ENCODE measurements around the gene ADAMTS17. TPM values are rescaled to one million over a fixed set of nuclear protein-coding genes. Genes with fewer than 3 reads are reported as not detected.

ADAMTS17 gene
- total RNA-seq, 1 donor from 2014 or later: under 0.01 TPM

DNA sequence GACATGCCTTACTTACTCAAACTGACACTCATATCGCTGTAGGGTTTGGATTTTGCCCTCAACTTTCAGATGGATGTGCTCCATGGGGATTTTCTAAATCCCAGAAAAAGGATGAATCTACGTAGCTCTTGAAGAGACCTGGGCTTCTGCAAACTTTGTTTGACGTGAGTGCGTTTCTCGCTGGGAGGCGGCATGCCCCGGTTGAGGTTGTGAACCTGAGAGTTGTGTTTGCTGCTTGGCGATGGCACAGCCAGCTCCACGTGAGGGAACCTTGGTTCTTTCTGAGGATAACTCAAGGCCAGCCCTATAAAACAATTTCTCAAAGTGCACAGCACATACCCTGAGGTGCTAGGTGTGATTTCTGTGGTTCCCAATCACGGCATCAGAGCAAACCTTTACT is 209.5 kb downstream of the ADAMTS17 start:
- no peak for DNase-seq (ENCODE audit: low read depth in 2 of 2)

DNA sequence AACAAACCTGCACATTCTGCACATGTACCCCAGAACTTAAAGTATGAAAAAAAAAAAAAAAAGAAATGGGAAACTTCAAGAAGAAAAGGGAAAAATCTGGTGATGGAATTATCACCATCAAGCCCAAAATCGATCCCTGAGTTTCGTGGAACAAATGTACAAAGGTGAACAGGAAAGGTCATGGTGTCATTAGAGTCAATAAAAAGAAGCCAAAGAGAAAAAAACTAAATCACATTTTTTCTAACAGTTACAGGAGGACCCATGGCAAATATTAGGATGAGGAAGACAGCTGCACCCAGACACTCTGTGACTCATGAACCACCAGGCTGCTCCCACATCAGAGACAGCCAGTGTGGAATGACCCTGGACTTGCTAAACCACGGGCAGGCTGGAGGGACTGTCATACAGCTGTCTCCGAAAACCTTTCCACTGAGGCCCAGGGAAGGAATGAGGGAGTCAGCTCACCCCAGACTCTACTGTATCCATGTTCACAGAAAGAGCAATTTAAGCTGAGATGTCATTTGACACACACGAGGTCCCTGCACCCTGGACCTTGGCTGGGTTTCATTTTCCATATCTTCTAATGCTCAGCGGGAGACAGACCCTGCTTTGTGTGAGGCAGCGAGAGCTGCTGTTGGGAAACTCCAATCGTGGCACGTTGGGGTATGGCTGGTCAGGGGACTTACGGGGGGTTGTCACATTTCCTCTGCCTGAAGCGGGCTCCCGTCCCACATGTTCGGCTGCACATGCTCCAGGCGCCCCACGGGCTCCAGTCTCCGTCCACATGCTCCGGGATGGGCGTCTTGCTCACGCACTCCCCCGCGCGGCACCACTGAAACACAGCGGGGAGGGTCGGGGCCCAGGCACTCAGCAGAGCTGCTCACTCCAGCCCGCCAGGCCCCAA is 210.2 kb downstream of the ADAMTS17 start:
- DNase-seq (ENCODE audit: low read depth in 2 of 2): peak in 1 of 2 donors; percentile 28

GRCh38 chr15:100129677-100130076 is 212.1 kb downstream of the ADAMTS17 start:
- no peak for DNase-seq (ENCODE audit: low read depth in 2 of 2)

DNA sequence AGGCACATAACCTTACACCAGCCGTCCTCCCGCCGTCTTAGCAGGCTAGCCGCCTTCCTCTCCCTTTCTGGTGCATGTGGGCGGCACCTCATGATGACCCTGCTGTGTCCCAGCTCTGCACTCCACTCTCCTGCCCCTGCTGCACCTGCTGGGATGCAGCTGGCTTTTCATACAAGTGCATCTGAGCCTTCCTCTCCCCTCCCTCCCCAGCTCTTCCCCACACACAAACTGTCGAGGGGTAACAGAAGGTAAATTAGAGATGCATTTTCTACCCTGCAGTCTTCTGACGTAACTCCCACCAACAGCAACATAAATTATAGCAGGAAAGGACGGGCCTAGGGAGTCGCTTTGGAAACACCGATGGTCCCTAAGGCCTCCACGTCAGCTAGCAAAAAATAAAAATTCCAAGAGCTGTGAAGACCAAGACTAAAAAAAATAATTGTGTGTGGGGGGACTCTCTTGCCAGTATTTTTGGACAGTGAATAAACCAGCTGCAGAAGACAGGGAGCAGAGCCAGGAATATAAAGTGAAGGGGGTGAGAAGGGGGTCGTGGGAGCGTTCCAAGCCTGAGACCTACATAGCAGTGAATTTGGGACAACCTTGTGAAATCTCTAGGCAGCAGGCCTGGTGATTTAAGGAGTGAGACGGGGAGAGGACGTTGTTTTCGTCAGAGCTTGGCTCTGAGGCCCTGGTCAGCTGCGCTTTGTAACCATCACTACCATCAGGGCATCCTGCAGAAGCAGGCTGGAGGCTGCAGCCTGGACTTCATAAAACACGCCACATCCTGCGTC is 216.2 kb downstream of the ADAMTS17 start:
- no peak for DNase-seq (ENCODE audit: low read depth in 2 of 2)

GRCh38 chr15:100124936-100125335 is 216.8 kb downstream of the ADAMTS17 start:
- DNase-seq (ENCODE audit: low read depth in 2 of 2): no peak

- DNase-seq (ENCODE audit: low read depth in 2 of 2): no peak
Measured at GRCh38 chr15:100124361-100124760, 217.4 kb downstream of the ADAMTS17 start.

- DNase-seq (ENCODE audit: low read depth in 2 of 2): no peak
Measured at GRCh38 chr15:100123611-100124010, 218.2 kb downstream of the ADAMTS17 start.

DNA sequence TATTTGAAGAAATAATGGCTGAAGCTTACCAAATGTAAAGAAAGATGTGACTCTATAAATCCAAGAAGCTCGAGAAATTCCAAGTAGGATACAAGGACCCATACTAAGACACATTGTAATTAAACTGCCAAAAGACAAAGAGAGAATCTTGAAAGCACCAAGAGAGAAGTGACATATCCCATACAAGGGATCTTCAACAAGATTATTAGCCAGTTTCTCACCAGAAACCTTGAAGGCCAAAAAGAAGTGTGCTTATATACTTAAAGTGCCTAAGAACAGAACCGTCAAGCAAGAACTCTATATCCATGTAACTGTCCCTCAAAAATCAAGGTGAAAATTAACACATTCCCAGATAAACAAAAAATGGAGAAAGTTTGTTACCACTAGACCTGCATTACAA is 220.5 kb downstream of the ADAMTS17 start:
- no peak for DNase-seq (ENCODE audit: low read depth in 2 of 2)

- no peak for DNase-seq (ENCODE audit: low read depth in 2 of 2)
Measured at GRCh38 chr15:100120111-100120510, 221.7 kb downstream of the ADAMTS17 start.

DNA sequence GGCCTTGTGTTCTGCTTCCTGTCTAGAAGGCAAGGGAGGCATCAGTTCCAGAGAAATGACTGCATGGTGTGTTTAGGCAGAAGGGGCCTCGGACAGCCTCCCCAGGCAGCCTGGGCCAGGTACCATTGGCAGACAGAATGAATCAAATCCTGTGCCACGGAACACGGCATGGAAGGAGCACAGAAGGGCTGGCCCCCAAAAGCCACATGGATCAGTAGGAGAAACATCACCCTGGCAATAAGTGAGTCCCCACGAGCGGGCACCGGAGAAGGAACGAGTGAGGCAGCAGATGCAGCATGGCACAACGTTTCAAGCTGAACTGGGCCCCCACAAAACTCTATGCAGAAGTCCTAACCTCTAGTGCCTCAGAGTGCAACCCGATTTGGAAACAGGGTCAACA is 223.2 kb downstream of the ADAMTS17 start:
- DNase-seq (ENCODE audit: low read depth in 2 of 2): no peak

DNA sequence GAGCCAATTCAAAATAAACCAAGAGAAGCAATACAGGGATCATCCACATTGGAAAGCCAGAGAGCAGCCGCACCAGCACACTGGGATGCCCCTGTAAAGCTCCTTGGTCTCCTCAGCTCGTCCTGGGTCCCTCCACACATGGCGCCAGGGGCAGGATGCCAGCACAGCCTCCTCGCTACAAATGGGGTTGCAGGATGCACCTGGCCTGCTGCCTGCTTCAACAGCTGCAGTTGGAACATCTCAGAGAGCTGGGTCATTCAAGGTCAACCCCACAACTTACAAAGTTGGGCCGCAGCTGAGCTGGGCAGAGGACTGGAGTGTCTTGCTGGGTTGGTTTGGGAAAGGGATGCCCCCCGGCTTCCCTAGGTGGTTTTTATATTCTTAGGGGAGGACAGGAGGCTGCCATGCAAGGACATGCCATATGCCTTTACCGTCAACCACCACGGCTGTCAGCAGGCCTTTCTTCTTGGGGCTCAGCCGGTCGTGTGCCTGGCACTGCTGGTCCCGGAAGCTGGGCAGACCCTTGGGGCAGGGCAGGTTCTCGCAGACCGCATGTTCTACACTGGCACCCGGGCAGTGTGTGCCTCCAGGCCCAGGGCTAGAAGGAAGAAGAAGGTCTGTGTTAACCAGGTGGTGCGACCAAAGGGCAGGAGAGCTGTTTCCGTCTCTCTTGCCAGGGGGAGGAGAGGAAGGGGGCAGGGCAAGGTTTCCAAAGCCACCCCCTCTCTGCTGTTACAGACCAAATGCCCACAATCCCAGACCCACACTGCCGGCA is 225.2 kb downstream of the ADAMTS17 start:
- no peak for DNase-seq (ENCODE audit: low read depth in 2 of 2)

GRCh38 chr15:100115711-100116090 is 226.1 kb downstream of the ADAMTS17 start:
- DNase-seq (ENCODE audit: low read depth in 2 of 2): no peak

- DNase-seq (ENCODE audit: low read depth in 2 of 2): no peak
Measured at GRCh38 chr15:100115066-100115710, 226.6 kb downstream of the ADAMTS17 start.

DNA sequence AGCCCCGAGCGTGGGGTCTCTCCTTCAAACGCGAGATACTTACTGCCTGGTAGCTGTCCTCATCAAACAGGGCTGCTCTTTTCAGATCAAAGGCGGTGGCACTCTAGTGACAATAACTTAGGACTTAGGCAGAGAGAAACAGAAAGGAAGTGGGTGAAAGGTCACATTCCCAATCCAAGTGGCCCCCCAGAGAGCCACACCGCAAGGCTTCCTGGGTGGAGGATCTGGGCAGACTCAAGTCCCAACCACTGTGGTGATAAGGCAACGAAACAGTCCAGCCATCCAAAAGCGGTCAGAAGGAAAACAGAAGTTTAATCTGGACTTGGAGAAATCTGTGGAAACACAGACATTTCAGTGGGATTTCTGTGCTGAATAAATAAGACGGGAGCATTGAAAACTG is 227.2 kb downstream of the ADAMTS17 start:
- no peak for DNase-seq (ENCODE audit: low read depth in 2 of 2)

DNA sequence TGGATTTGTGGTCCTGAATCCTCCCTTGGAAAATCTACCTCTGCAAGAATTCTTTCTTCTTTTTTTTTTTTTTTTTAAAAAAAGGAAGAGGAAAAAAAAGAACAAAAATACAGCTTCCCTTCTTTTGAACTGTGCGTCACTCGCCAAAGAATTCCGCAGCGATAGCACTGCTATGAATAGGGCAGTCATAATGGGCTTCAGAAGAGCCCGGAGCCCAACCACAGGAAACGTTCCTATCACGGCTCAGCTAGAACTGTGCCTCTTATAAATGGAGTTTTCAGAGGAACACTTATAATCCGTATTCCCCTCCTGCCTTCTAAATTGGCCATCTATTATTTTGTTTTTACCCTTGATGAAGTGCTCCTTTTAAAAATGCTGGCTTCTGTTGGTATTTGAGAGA is 227.7 kb downstream of the ADAMTS17 start:
- peak; percentile 15 to 74 for DNase-seq (ENCODE audit: low read depth in 2 of 2)

DNA sequence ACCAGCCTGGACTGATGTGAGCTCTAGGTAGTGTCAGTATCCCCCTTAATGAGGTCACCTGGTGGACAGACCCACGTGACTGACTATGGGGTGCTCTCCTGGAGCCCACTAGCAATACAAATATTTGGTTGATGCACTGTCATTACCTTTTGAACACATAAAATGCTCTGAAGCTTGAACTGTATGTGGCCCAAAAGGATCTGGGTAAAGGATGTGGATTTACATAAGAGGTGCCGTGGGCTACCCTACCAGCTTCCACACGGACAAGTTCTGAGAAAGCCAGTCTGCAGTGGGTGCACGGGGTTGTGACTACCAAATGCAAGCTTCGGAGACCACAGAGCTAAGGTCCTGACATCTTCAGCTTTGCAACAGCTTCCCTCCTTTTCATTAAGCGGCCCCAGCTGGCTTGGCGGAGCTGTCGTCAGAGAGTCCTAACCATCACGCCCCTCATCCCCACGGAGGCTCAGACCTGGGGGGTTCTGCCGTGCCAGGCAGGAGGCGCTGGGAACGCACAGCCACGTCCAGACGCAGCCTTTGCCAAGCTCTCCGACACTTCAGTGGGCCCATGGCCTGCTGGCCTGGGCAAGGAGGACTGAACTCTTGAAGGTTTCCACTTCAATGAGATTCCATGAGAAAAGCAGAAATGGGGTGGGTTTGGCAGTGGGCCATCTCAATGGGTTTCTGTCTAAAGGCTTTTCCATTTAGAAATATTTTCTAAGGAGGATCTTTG is 228.3 kb downstream of the ADAMTS17 start:
- no peak for DNase-seq (ENCODE audit: low read depth in 2 of 2)

DNA sequence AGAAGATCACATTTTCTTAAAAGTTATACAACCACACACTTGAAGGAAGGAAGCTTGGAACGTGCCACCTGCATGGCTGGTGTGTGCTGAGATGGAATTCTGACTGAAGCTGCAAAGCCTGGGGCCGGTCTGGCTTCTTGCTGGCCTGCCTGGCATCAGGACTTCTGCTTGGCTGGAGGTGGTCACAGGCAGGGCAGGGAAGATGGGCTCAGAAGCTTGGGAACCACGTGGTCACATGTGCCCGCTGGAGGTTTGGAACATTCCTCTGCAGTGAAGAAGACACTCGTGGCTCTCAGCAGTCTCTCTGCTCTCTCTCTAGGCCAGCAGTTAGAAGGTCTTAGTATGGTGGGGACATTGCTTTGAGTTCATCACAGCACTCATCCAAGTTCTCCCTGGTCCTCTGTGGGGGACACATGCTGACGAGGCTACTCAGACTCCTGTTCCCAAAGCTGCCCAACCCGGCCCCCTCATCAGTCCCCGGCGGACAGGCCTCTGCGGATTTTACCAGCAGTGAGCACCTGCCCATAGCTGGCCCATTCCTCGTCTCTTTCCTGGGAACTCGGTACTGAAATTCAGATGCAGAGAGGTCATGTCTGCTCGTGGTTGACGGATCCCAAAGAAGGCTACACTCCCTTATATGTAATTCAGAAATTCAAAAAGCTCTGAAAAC is 229.0 kb downstream of the ADAMTS17 start:
- no peak for DNase-seq (ENCODE audit: low read depth in 2 of 2)

- no peak for DNase-seq (ENCODE audit: low read depth in 2 of 2)
Measured at GRCh38 chr15:100112061-100112420, 229.7 kb downstream of the ADAMTS17 start.

DNA sequence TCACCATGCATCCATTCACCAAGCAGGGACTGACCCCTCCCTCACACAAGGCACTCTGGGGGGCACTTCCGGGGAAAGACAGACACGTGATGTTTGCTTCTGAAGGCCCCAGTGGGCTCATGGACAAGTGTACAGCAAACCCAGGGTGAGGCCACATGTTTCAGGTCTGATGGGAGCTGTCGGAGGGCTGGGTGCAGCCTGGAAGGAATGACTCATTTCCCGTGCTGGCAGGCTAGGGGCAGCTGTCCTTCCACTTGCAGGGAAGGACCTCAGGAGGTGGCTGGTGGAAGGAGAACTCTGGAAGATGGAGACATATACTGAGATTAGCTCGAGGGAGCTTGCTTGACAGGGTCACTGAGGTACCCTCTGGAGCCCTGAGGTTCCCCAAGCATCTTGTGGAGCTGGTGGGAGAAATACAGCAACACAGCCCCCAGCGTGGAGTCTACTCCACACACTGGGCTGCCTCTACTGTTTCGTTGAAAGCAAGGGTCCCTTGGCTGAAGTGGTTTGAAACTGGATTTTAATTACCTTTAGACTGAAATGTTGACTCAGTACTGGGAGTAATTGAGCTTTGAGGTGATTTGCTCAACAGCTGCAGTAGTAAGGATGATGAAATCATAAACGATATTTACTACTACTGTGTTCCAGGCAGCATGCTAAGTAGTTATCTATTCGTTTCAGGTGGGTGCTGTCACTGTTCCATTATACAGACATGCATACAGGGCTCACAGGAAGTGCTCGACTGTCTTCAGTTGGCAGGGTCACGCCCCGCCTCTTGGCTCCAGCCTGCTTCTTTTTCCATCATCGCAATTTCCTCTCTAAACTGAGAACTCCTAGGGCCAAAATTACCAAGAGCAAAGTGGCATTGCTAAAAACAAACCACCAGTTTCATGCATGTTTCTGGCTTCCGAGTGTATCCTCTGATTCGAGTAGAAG is 230.4 kb downstream of the ADAMTS17 start:
- DNase-seq (ENCODE audit: low read depth in 2 of 2): peak; percentile 6 to 76
